ENCODE data around the gene KCTD18. TPM values are rescaled to one million over a fixed set of nuclear protein-coding genes. Genes with fewer than 3 reads are reported as not detected.

Gene KCTD18
- total and polyA plus RNA-seq, 4 donors, result 4.4 to 7.9 (median 6.5) TPM

DNA sequence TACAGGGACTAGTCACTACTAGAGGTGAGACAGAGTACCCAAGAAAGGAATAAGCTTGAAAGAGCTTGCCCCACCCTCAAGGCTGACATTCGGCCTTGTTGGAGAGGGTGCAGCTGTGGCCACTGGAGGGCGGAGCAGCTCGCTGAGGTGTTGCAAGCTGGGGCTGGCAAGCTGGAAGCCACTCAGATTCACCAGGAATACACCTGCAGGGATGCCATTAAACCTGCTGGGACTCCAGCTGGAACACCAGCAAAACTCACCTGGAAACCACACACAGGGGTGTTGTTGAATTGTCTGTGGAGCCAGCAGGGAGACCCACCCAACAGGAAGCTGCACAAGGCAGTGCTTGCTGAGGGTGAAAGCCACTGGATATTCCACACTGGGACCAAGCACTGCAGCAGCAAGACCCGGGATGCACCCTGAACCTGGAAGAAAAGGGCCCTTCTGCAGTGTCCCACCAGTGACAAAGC is 26.1 kb downstream of the KCTD18 start:
- H3K4me3 ChIP-seq (ENCODE audit: low read depth in 1 of 3, low read length in 3 of 3), result no peak overlapping the region
- H3K4me1 ChIP-seq (ENCODE audit: control insufficient read depth in 4 of 4, insufficient read depth in 4 of 4, low read length in 3 of 4), result peaks cover 0 to 5% (median 3%) of the 10 kb centered on the region in 4 donors
- H3K27ac ChIP-seq (ENCODE audit: low read depth in 1 of 2, low read length in 2 of 2), result no peak overlapping the region
- no peaks in the 10 kb centered on the region for H3K9me3 ChIP-seq (ENCODE audit: control insufficient read depth in 4 of 4, low read length in 3 of 4)
- H3K36me3 ChIP-seq (ENCODE audit: control insufficient read depth in 4 of 4, insufficient read depth in 3 of 4, low read depth in 1 of 4, low read length in 3 of 4), result peaks cover 1 to 13% (median 4%) of the 10 kb centered on the region in 4 donors
- TF ChIP-seq TAF1 (conservative IDR thresholded peaks at IDR 0.05) (no peak), RAD21 (IDR thresholded peaks at IDR 0.05) (peak; percentile 60 to 66), CTCF (IDR thresholded peaks at IDR 0.05; ENCODE audit: low read depth, low read length, missing input control) (peak; percentile 36)
- H3K27me3 ChIP-seq (ENCODE audit: control insufficient read depth in 4 of 4, insufficient read depth in 4 of 4, low read length in 3 of 4), result no peaks in the 10 kb centered on the region
- no peak for DNase-seq (ENCODE audit: low spot score)
- 41% methylated on average over 4 of the region's 4 CpGs for WGBS
- H3K9ac ChIP-seq (ENCODE audit: low read depth in 1 of 2, low read length in 2 of 2), result no peak overlapping the region

DNA sequence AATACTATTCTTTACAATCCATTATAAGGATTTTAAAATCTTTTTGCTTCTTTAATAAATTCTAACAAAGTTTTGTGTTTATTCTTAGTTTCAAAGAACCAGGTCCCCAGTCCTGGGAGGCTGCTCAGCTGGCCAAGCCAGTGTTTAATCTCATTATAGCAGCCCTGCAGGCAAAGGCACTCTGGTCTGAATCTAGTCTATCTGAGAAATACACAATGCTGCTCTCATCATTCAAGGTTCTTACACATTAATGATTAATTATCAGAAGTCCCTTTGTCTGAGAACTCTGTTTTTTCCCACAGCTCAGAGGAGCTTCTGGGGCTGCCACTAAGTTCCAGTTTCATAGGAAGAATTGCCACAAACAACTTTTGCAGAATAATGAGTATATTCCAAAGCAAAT is 27.7 kb downstream of the KCTD18 start:
- H3K27me3 ChIP-seq (ENCODE audit: control insufficient read depth in 4 of 4, insufficient read depth in 4 of 4, low read length in 3 of 4), result no peaks in the 10 kb centered on the region
- TF ChIP-seq EGR1 (IDR thresholded peaks at IDR 0.05; ENCODE audit: low read depth in 2 of 2) (no peak), HNF4G (IDR thresholded peaks at IDR 0.05) (no peak), RXRA (IDR thresholded peaks at IDR 0.05) (no peak), JUND (IDR thresholded peaks at IDR 0.05) (no peak), FOXA1 (IDR thresholded peaks at IDR 0.05) (no peak), TAF1 (conservative IDR thresholded peaks at IDR 0.05) (no peak), ZBTB33 (IDR thresholded peaks at IDR 0.05) (no peak), YY1 (IDR thresholded peaks at IDR 0.05) (no peak), MAX (IDR thresholded peaks at IDR 0.05) (no peak), SP1 (IDR thresholded peaks at IDR 0.05) (no peak), CTCF (IDR thresholded peaks at IDR 0.05; ENCODE audit: low read depth, low read length, missing input control) (no peak), REST (IDR thresholded peaks at IDR 0.05) (no peak), GABPA (IDR thresholded peaks at IDR 0.05 in 1 of 2, conservative IDR thresholded peaks at IDR 0.05 in 1 of 2) (no peak), HNF4A (conservative IDR thresholded peaks at IDR 0.05) (no peak)
- TF ChIP-seq, protein P1, sequence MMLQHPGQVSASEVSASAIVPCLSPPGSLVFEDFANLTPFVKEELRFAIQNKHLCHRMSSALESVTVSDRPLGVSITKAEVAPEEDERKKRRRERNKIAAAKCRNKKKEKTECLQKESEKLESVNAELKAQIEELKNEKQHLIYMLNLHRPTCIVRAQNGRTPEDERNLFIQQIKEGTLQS (IDR thresholded peaks at IDR 0.05), result no peak
- no peak overlapping the region for H3K4me3 ChIP-seq (ENCODE audit: low read depth in 1 of 3, low read length in 3 of 3)
- peaks cover 0 to 5% (median 3%) of the 10 kb centered on the region in 4 donors for H3K4me1 ChIP-seq (ENCODE audit: control insufficient read depth in 4 of 4, insufficient read depth in 4 of 4, low read length in 3 of 4)
- no peak overlapping the region for H3K27ac ChIP-seq (ENCODE audit: low read depth in 1 of 2, low read length in 2 of 2)
- no peak overlapping the region for H3K9ac ChIP-seq (ENCODE audit: low read depth in 1 of 2, low read length in 2 of 2)
- H3K36me3 ChIP-seq (ENCODE audit: control insufficient read depth in 4 of 4, insufficient read depth in 3 of 4, low read depth in 1 of 4, low read length in 3 of 4), result peaks cover 3 to 21% (median 12%) of the 10 kb centered on the region in 4 donors
- no peak for DNase-seq (ENCODE audit: low spot score)
- H3K9me3 ChIP-seq (ENCODE audit: control insufficient read depth in 4 of 4, low read length in 3 of 4), result no peaks in the 10 kb centered on the region
